Adrenal gland (tissue), 5 donors: Measurements from ENCODE around the gene NEO1.

ENCODE experiments used
- CTCF ChIP-seq, 6 experiments: fragments of 450-650 bp in 4 of 6; fragments of 200-600 bp in 2 of 6; sonication (generic) in 1 of 6; IDR thresholded peaks; 1 replicate in 5 of 6; 2 replicates in 1 of 6; pipeline versions ENCODE4 v1.5.1 to v1.8.0; 2016 to 2021; ENCODE audit warnings: antibody characterized with exemption in 6 of 6, mild to moderate bottlenecking in 2 of 6, moderate library complexity in 1 of 6
- POLR2A ChIP-seq, 2 donors: fragments of 450-650 bp; IDR thresholded peaks; one replicate each; pipeline ENCODE4 v1.6.1; 2017; ENCODE audit warnings: antibody characterized with exemption in 2 of 2, mild to moderate bottlenecking in 2 of 2, moderate library complexity in 1 of 2
- donor health status: DM: no; HTN: no; CAD: no.

GRCh38 chr15:73200339-73200738 lies 148.1 kb downstream of the NEO1 start:
- no peak for TF ChIP-seq POLR2A (IDR thresholded peaks at IDR 0.05)
- no peak for TF ChIP-seq CTCF (IDR thresholded peaks at IDR 0.05)
